Stimulated activated effector memory CD8-positive, alpha-beta T cell treated with anti-CD3 and anti-CD28 coated beads, Interleukin-12 subunit alpha, Interleukin-12 subunit beta, amount 100 ng/mL, for 72 hours (primary cell): ENCODE results near the gene KCNJ4.
"Not testable (repeated sequence)": the region's sequence is repeated elsewhere in the genome, so short reads cannot be mapped to it uniquely, and the experiment has no call there.

Experiments
- ATAC-seq: fragments of 150-1000 bp; cut with Tn5 transposase; 2 replicates; pipeline ENCODE4 v1.10.0; 2021
- DNase-seq, 2 donors: peaks; one replicate each; pipeline ENCODE4 v3.0.0; 2021 to 2022; ENCODE audit warnings: low spot score in 2 of 2
- H3K27ac Mint-ChIP-seq: one replicate; pipeline ENCODE4 v1.8.0; 2022; ENCODE audit warnings: mild to moderate bottlenecking, mixed read lengths
- H3K36me3 Mint-ChIP-seq: one replicate; pipeline ENCODE4 v1.8.0; 2022; ENCODE audit warnings: mild to moderate bottlenecking, mixed read lengths
- H3K4me1 Mint-ChIP-seq: one replicate; pipeline ENCODE4 v1.8.0; 2022; ENCODE audit warnings: mixed read lengths
- H3K4me3 Mint-ChIP-seq: one replicate; pipeline ENCODE4 v1.8.0; 2022; ENCODE audit warnings: mild to moderate bottlenecking, mixed read lengths
- H3K9me3 Mint-ChIP-seq: one replicate; pipeline ENCODE4 v1.8.0; 2022; ENCODE audit warnings: mixed read lengths

Gene KCNJ4

GRCh38 chr22:38417252-38418060 is 37.5 kb downstream of the KCNJ4 start:
- ATAC-seq (no peak), DNase-seq (no peak)
- H3K27ac Mint-ChIP-seq: no peak overlapping the region
- H3K9me3 Mint-ChIP-seq: no peaks in the 10 kb centered on the region
- H3K4me3 Mint-ChIP-seq: no peak overlapping the region
- H3K36me3 Mint-ChIP-seq: no peaks in the 10 kb centered on the region
- H3K4me1 Mint-ChIP-seq: peaks cover 2% of the 10 kb centered on the region

- Mint-ChIP-seq H3K36me3 (no peaks in the 10 kb centered on the region), H3K27ac (no peak overlapping the region), H3K9me3 (no peaks in the 10 kb centered on the region), H3K4me3 (no peak overlapping the region), H3K4me1 (peaks cover 6% of the 10 kb centered on the region)
- DNase-seq (no peak), ATAC-seq (no peak)
Observed at GRCh38 chr22:38416621-38417251, 38.3 kb downstream of the KCNJ4 start.

- Mint-ChIP-seq H3K4me3 (no peak overlapping the region), H3K36me3 (no peaks in the 10 kb centered on the region), H3K4me1 (peaks cover 6% of the 10 kb centered on the region), H3K27ac (no peak overlapping the region), H3K9me3 (no peaks in the 10 kb centered on the region)
- DNase-seq: no peak
- no peak for ATAC-seq
Observed at GRCh38 chr22:38415561-38416321, 39.3 kb downstream of the KCNJ4 start.

- no peak for ATAC-seq
- no peaks in the 10 kb centered on the region for H3K9me3 Mint-ChIP-seq
- no peak for DNase-seq
- H3K27ac Mint-ChIP-seq: no peak overlapping the region
- H3K4me1 Mint-ChIP-seq: peaks cover 6% of the 10 kb centered on the region
- no peaks in the 10 kb centered on the region for H3K36me3 Mint-ChIP-seq
- H3K4me3 Mint-ChIP-seq: no peak overlapping the region
Observed at GRCh38 chr22:38415046-38415445, 40.0 kb downstream of the KCNJ4 start.

GRCh38 chr22:38414009-38414395 is 41.0 kb downstream of the KCNJ4 start:
- Mint-ChIP-seq H3K36me3 (no peaks in the 10 kb centered on the region), H3K4me3 (no peak overlapping the region), H3K9me3 (no peaks in the 10 kb centered on the region), H3K4me1 (peaks cover 6% of the 10 kb centered on the region), H3K27ac (no peak overlapping the region)
- DNase-seq (no peak), ATAC-seq (no peak)

GRCh38 chr22:38413085-38414008 is 41.7 kb downstream of the KCNJ4 start:
- H3K4me1 Mint-ChIP-seq: peaks cover 6% of the 10 kb centered on the region
- no peak overlapping the region for H3K27ac Mint-ChIP-seq
- H3K9me3 Mint-ChIP-seq: no peaks in the 10 kb centered on the region
- H3K4me3 Mint-ChIP-seq: no peak overlapping the region
- ATAC-seq (no peak), DNase-seq (no peak)
- no peaks in the 10 kb centered on the region for H3K36me3 Mint-ChIP-seq

GRCh38 chr22:38412435-38413084 is 42.4 kb downstream of the KCNJ4 start:
- Mint-ChIP-seq H3K36me3 (no peaks in the 10 kb centered on the region), H3K4me3 (no peak overlapping the region), H3K4me1 (peaks cover 6% of the 10 kb centered on the region), H3K9me3 (no peaks in the 10 kb centered on the region), H3K27ac (no peak overlapping the region)
- ATAC-seq (peak; percentile 77), DNase-seq (peak; percentile 65 to 77)

- no peak for ATAC-seq
- Mint-ChIP-seq H3K9me3 (no peaks in the 10 kb centered on the region), H3K36me3 (no peaks in the 10 kb centered on the region), H3K27ac (no peak overlapping the region), H3K4me3 (no peak overlapping the region), H3K4me1 (peaks cover 6% of the 10 kb centered on the region)
- DNase-seq: no peak
Observed at GRCh38 chr22:38411016-38411415, 44.0 kb downstream of the KCNJ4 start.

- H3K27ac Mint-ChIP-seq, ATAC-seq, H3K9me3 Mint-ChIP-seq, H3K4me3 Mint-ChIP-seq, H3K36me3 Mint-ChIP-seq, DNase-seq, H3K4me1 Mint-ChIP-seq: not testable (repeated sequence)
Observed at GRCh38 chr22:38409916-38410315, 45.1 kb downstream of the KCNJ4 start.

GRCh38 chr22:38406617-38407016 is 48.4 kb downstream of the KCNJ4 start:
- Mint-ChIP-seq H3K4me3 (no peak overlapping the region), H3K36me3 (no peaks in the 10 kb centered on the region), H3K4me1 (no peaks in the 10 kb centered on the region), H3K27ac (no peak overlapping the region), H3K9me3 (no peaks in the 10 kb centered on the region)
- DNase-seq (no peak), ATAC-seq (peak; percentile 50)

- no peak overlapping the region for H3K4me3 Mint-ChIP-seq
- ATAC-seq (no peak), DNase-seq (no peak)
- H3K4me1 Mint-ChIP-seq: no peaks in the 10 kb centered on the region
- H3K27ac Mint-ChIP-seq: no peak overlapping the region
- no peaks in the 10 kb centered on the region for H3K9me3 Mint-ChIP-seq
- no peaks in the 10 kb centered on the region for H3K36me3 Mint-ChIP-seq
Observed at GRCh38 chr22:38404419-38404818, 50.6 kb downstream of the KCNJ4 start.

GRCh38 chr22:38403812-38404211 is 51.2 kb downstream of the KCNJ4 start:
- no peak overlapping the region for H3K27ac Mint-ChIP-seq
- no peaks in the 10 kb centered on the region for H3K36me3 Mint-ChIP-seq
- H3K4me3 Mint-ChIP-seq: no peak overlapping the region
- H3K9me3 Mint-ChIP-seq: no peaks in the 10 kb centered on the region
- no peak for DNase-seq
- no peak for ATAC-seq
- no peaks in the 10 kb centered on the region for H3K4me1 Mint-ChIP-seq

GRCh38 chr22:38402204-38402603 is 52.8 kb downstream of the KCNJ4 start:
- no peak overlapping the region for H3K4me3 Mint-ChIP-seq
- H3K36me3 Mint-ChIP-seq: no peaks in the 10 kb centered on the region
- H3K9me3 Mint-ChIP-seq: no peaks in the 10 kb centered on the region
- H3K4me1 Mint-ChIP-seq: no peaks in the 10 kb centered on the region
- no peak for DNase-seq
- H3K27ac Mint-ChIP-seq: no peak overlapping the region
- no peak for ATAC-seq

- Mint-ChIP-seq H3K36me3 (no peaks in the 10 kb centered on the region), H3K4me1 (peaks cover 2% of the 10 kb centered on the region), H3K27ac (no peak overlapping the region), H3K9me3 (no peaks in the 10 kb centered on the region), H3K4me3 (no peak overlapping the region)
- ATAC-seq (no peak), DNase-seq (no peak)
Observed at GRCh38 chr22:38401336-38402084, 53.5 kb downstream of the KCNJ4 start.
